SK-N-SH treated with all-trans-retinoic acid at 6 μM for 48 hours (cell line): ENCODE results near the gene GRB14.

ENCODE experiments used
- ATAC-seq: fragments of 200-7000 bp; cut with Tn5 transposase; 3 replicates; pipeline ENCODE4 v1.9.1; 2020; ENCODE audit warnings: mild to moderate bottlenecking, moderate library complexity
- CREB5 ChIP-seq: fragments of 250-450 bp; sonication (Bioruptor Pico); IDR thresholded peaks from 2 replicates; pipeline ENCODE4 v1.5.1; 2020; ENCODE audit warnings: low read depth, mild to moderate bottlenecking, moderate library complexity
- CSRNP3 ChIP-seq: fragments of 250-450 bp; sonication (Bioruptor Pico); IDR thresholded peaks from 2 replicates; pipeline ENCODE4 v1.5.1; 2021; ENCODE audit warnings: mild to moderate bottlenecking, moderate library complexity
- ESRRG ChIP-seq: fragments of 250-450 bp; sonication (Bioruptor Pico); IDR thresholded peaks from 2 replicates; pipeline ENCODE4 v1.6.1; 2021; ENCODE audit warnings: mild to moderate bottlenecking
- GLIS3 ChIP-seq: fragments of 250-450 bp; sonication (Bioruptor Pico); IDR thresholded peaks from 2 replicates; pipeline ENCODE4 v1.5.0; 2020; ENCODE audit warnings: mild to moderate bottlenecking, moderate library complexity
- ISL1 ChIP-seq: fragments of 250-450 bp; sonication (Bioruptor Pico); IDR thresholded peaks from 2 replicates; pipeline ENCODE4 v2.1.2; 2022; ENCODE audit warnings: mild to moderate bottlenecking, moderate library complexity
- OSR1 ChIP-seq: fragments of 250-450 bp; sonication (Bioruptor Pico); IDR thresholded peaks from 2 replicates; pipeline ENCODE4 v1.8.0; 2022; ENCODE audit warnings: moderate library complexity, mild to moderate bottlenecking, inconsistent platforms
- POU6F1 ChIP-seq: fragments of 250-450 bp; sonication (Bioruptor Pico); IDR thresholded peaks from 2 replicates; pipeline ENCODE4 v1.8.0; 2021; ENCODE audit warnings: low read depth, mild to moderate bottlenecking, moderate library complexity, borderline replicate concordance
- PPARA ChIP-seq: fragments of 250-450 bp; sonication (Bioruptor Pico); IDR thresholded peaks from 2 replicates; pipeline ENCODE4 v1.5.0; 2020; ENCODE audit warnings: mild to moderate bottlenecking, borderline replicate concordance
- RARB ChIP-seq: fragments of 250-450 bp; sonication (Bioruptor Pico); IDR thresholded peaks from 2 replicates; pipeline ENCODE4 v1.8.0; 2021; ENCODE audit warnings: mild to moderate bottlenecking, moderate library complexity
- SNAI2 ChIP-seq: fragments of 250-450 bp; sonication (Bioruptor Pico); IDR thresholded peaks from 2 replicates; pipeline ENCODE4 v1.5.0; 2020; ENCODE audit warnings: mild to moderate bottlenecking, moderate library complexity
- TCF4 ChIP-seq: fragments of 250-450 bp; sonication (Bioruptor Pico); IDR thresholded peaks from 2 replicates; pipeline ENCODE4 v1.8.0; 2021; ENCODE audit warnings: mild to moderate bottlenecking, moderate library complexity, borderline replicate concordance
- TSHZ2 ChIP-seq: fragments of 250-450 bp; sonication (Bioruptor Pico); IDR thresholded peaks from 2 replicates; pipeline ENCODE4 v1.5.0; 2020; ENCODE audit warnings: mild to moderate bottlenecking, moderate library complexity
- ZC3H10 ChIP-seq: fragments of 250-450 bp; sonication (Bioruptor Pico); IDR thresholded peaks from 2 replicates; pipeline ENCODE4 v1.5.1; 2021; ENCODE audit warnings: mild to moderate bottlenecking, moderate library complexity
- ZFP3 ChIP-seq: fragments of 250-450 bp; sonication (Bioruptor Pico); IDR thresholded peaks from 2 replicates; pipeline ENCODE4 v1.5.0; 2020; ENCODE audit warnings: mild to moderate bottlenecking, moderate library complexity
- ZFP30 ChIP-seq: fragments of 450-650 bp; formaldehyde crosslinking; IDR thresholded peaks from 2 replicates; pipeline ENCODE4 v1.5.0; 2022; ENCODE audit warnings: mild to moderate bottlenecking, moderate library complexity
- ZNF565 ChIP-seq: fragments of 450-650 bp; formaldehyde crosslinking; conservative IDR thresholded peaks from 2 replicates; pipeline ENCODE4 v1.5.0; 2020; ENCODE audit warnings: low read depth, mild to moderate bottlenecking, moderate library complexity
- ZNF70 ChIP-seq: fragments of 450-650 bp; formaldehyde crosslinking; IDR thresholded peaks from 2 replicates; pipeline ENCODE4 v1.5.0; 2020; ENCODE audit warnings: mild to moderate bottlenecking, moderate library complexity
- ZNF8 ChIP-seq: fragments of 450-650 bp; formaldehyde crosslinking; IDR thresholded peaks from 2 replicates; pipeline ENCODE4 v1.5.0; 2020; ENCODE audit warnings: mild to moderate bottlenecking, moderate library complexity

The GRB14 gene

GRCh38 chr2:164581050-164581449 is 40.2 kb downstream of the GRB14 start (continued):
- no peak for TF ChIP-seq TSHZ2 (CRISPR knock-in tag)

- TF ChIP-seq GLIS3 (no peak), CSRNP3 (CRISPR knock-in tag) (no peak)
- peak; percentile 49; the same call in 1 of the 3 replicates for ATAC-seq
Measured at GRCh38 chr2:164574931-164575330, 46.4 kb downstream of the GRB14 start.

- no peak for ATAC-seq
- TF ChIP-seq ZNF8 (CRISPR knock-in tag), result no peak
- no peak for TF ChIP-seq SNAI2 (CRISPR knock-in tag)
- no peak for TF ChIP-seq POU6F1 (CRISPR knock-in tag)
- TF ChIP-seq OSR1 (CRISPR knock-in tag), result no peak
- no peak for TF ChIP-seq TCF4
- no peak for TF ChIP-seq ZNF70
- no peak for TF ChIP-seq TSHZ2 (CRISPR knock-in tag)
- TF ChIP-seq ZFP3 (CRISPR knock-in tag), result no peak
- no peak for TF ChIP-seq ZC3H10 (CRISPR knock-in tag)
- no peak for TF ChIP-seq ZNF565 (CRISPR knock-in tag)
- no peak for TF ChIP-seq ZFP30 (CRISPR knock-in tag)
Measured at GRCh38 chr2:164570475-164570874, 50.8 kb downstream of the GRB14 start.

- ATAC-seq, result no peak
- no peak for TF ChIP-seq ESRRG
- no peak for TF ChIP-seq ISL1 (CRISPR knock-in tag)
- no peak for TF ChIP-seq PPARA (CRISPR knock-in tag)
- TF ChIP-seq SNAI2 (CRISPR knock-in tag), result no peak
- TF ChIP-seq RARB, result no peak
- TF ChIP-seq CREB5, result no peak
- no peak for TF ChIP-seq TSHZ2 (CRISPR knock-in tag)
Measured at GRCh38 chr2:164569378-164569777, 51.9 kb downstream of the GRB14 start.
